Measurements from ENCODE around the gene STING1. TPM values are rescaled to one million over a fixed set of nuclear protein-coding genes. Genes with fewer than 3 reads are reported as not detected.

STING1 gene
- total and polyA plus RNA-seq, 2 of the 13 experiments (the other 11 are each of a cell fraction or from before 2014, with no cell fraction given), result 1.3 to 4.4 TPM

GRCh38 chr5:139517683-139518564, 35.4 kb upstream of the STING1 start (continued):
- TF ChIP-seq ZNF550 (CRISPR knock-in tag; IDR thresholded peaks at IDR 0.05; ENCODE audit: borderline replicate concordance) (no peak), SCMH1 (CRISPR knock-in tag; IDR thresholded peaks at IDR 0.05; ENCODE audit: borderline replicate concordance) (no peak), ZNF20 (CRISPR knock-in tag; IDR thresholded peaks at IDR 0.05) (no peak), ISL2 (CRISPR knock-in tag; IDR thresholded peaks at IDR 0.05) (peak; percentile 79), ZNF773 (CRISPR knock-in tag; IDR thresholded peaks at IDR 0.05; ENCODE audit: borderline replicate concordance) (no peak; the same call in 1 of the 2 replicates), POGZ (CRISPR knock-in tag; IDR thresholded peaks at IDR 0.05) (peak; percentile 91), TRAFD1 (CRISPR knock-in tag; IDR thresholded peaks at IDR 0.05; ENCODE audit: borderline replicate concordance) (no peak), SMARCE1 (IDR thresholded peaks at IDR 0.05; ENCODE audit: borderline replicate concordance) (no peak), ZSCAN21 (CRISPR knock-in tag; IDR thresholded peaks at IDR 0.05; ENCODE audit: borderline replicate concordance) (peak; percentile 82), RFX1 (IDR thresholded peaks at IDR 0.05) (no peak), E2F2 (CRISPR knock-in tag; IDR thresholded peaks at IDR 0.05; ENCODE audit: borderline replicate concordance) (no peak), MTA3 (CRISPR knock-in tag; IDR thresholded peaks at IDR 0.05) (no peak), AHR (CRISPR knock-in tag; IDR thresholded peaks at IDR 0.05) (peak; percentile 76; the same call in 1 of the 2 replicates), FOXO1 (CRISPR knock-in tag; IDR thresholded peaks at IDR 0.05) (peak; percentile 82), ZNF883 (CRISPR knock-in tag; IDR thresholded peaks at IDR 0.05; ENCODE audit: not compliant biosample characterization) (peak; percentile 77), ZFP1 (CRISPR knock-in tag; IDR thresholded peaks at IDR 0.05) (peak; percentile 37; the same call in 1 of the 2 replicates), MTF1 (CRISPR knock-in tag; IDR thresholded peaks at IDR 0.05) (no peak), RXRB (CRISPR knock-in tag; IDR thresholded peaks at IDR 0.05; ENCODE audit: borderline replicate concordance) (peak; percentile 78; the same call in 1 of the 2 replicates), ZNF224 (CRISPR knock-in tag; IDR thresholded peaks at IDR 0.05) (peak; percentile 64; the same call in 1 of the 2 replicates), MIER2 (CRISPR knock-in tag; IDR thresholded peaks at IDR 0.05) (no peak), ZNF562 (CRISPR knock-in tag; IDR thresholded peaks at IDR 0.05; ENCODE audit: borderline replicate concordance) (no peak), ZFYVE20 (CRISPR knock-in tag; IDR thresholded peaks at IDR 0.05; ENCODE audit: borderline replicate concordance, low read depth) (no peak), SNAPC2 (CRISPR knock-in tag; IDR thresholded peaks at IDR 0.05) (no peak)
- TF ChIP-seq, protein P1, sequence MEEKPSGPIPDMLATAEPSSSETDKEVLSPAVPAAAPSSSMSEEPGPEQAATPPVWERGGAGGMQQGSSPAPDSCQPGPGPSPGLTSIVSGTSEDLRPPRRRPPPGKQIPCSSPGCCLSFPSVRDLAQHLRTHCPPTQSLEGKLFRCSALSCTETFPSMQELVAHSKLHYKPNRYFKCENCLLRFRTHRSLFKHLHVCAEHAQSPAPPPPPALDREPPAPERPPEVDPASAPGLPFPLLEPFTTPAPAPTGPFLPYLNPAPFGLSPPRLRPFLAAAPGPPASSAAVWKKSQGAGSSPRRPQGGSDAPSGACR (CRISPR knock-in tag; IDR thresholded peaks at IDR 0.05), result peak; percentile 70; the same call in 1 of the 2 replicates
- TF ChIP-seq, protein P2, sequence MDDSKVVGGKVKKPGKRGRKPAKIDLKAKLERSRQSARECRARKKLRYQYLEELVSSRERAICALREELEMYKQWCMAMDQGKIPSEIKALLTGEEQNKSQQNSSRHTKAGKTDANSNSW (CRISPR knock-in tag; IDR thresholded peaks at IDR 0.05; ENCODE audit: borderline replicate concordance), result peak; percentile 91
- TF ChIP-seq, protein P3, sequence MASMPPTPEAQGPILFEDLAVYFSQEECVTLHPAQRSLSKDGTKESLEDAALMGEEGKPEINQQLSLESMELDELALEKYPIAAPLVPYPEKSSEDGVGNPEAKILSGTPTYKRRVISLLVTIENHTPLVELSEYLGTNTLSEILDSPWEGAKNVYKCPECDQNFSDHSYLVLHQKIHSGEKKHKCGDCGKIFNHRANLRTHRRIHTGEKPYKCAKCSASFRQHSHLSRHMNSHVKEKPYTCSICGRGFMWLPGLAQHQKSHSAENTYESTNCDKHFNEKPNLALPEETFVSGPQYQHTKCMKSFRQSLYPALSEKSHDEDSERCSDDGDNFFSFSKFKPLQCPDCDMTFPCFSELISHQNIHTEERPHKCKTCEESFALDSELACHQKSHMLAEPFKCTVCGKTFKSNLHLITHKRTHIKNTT (CRISPR knock-in tag; IDR thresholded peaks at IDR 0.05), result no peak

All from HepG2 (cell line).